ENCODE data around the gene RINL.
"Not testable (repeated sequence)": the region's sequence is repeated elsewhere in the genome, so short reads cannot be mapped to it uniquely, and the experiment has no call there.

RINL gene

GRCh38 chr19:38878575-38879399, 712 bp upstream of the RINL start:
- Mint-ChIP-seq H3K27ac (peak overlapping the region; percentile 96), H3K36me3 (ENCODE audit: low read depth) (peaks cover 22% of the 10 kb centered on the region)

GRCh38 chr19:38875656-38876395, 2.2 kb downstream of the RINL start:
- peaks cover 22% of the 10 kb centered on the region for H3K36me3 Mint-ChIP-seq (ENCODE audit: low read depth)
- peaks cover 27% of the 10 kb centered on the region for H3K4me1 Mint-ChIP-seq (ENCODE audit: low read depth)
- peak overlapping the region; percentile 60 for H3K27ac Mint-ChIP-seq
- peak overlapping the region; percentile 54 for H3K4me3 Mint-ChIP-seq
- H3K27me3 Mint-ChIP-seq (ENCODE audit: low read depth), result no peaks in the 10 kb centered on the region
- DNase-seq (ENCODE audit: low spot score), result no peak
- no peaks in the 10 kb centered on the region for H3K9me3 Mint-ChIP-seq

More at GRCh38 chr19:38878575-38879399, 712 bp upstream of the RINL start:
- Mint-ChIP-seq H3K4me3 (peak overlapping the region; percentile 94), H3K4me1 (ENCODE audit: low read depth) (peaks cover 23% of the 10 kb centered on the region), H3K27me3 (ENCODE audit: low read depth) (no peaks in the 10 kb centered on the region), H3K9me3 (no peaks in the 10 kb centered on the region)
- no peak for DNase-seq (ENCODE audit: low spot score)

- Mint-ChIP-seq H3K27ac (peak overlapping the region; percentile 41), H3K36me3 (ENCODE audit: low read depth) (peaks cover 34% of the 10 kb centered on the region), H3K4me1 (ENCODE audit: low read depth) (peaks cover 38% of the 10 kb centered on the region)
- not testable (repeated sequence) for H3K9me3 Mint-ChIP-seq; H3K27me3 Mint-ChIP-seq (ENCODE audit: low read depth); DNase-seq (ENCODE audit: low spot score); H3K4me3 Mint-ChIP-seq
These were observed 4.7 kb downstream of the RINL start for GRCh38 chr19:38873400-38873799.

GRCh38 chr19:38870612-38871011, 7.5 kb downstream of the RINL start:
- Mint-ChIP-seq H3K9me3 (no peaks in the 10 kb centered on the region), H3K27ac (peak overlapping the region; percentile 57), H3K4me1 (ENCODE audit: low read depth) (peaks cover 25% of the 10 kb centered on the region), H3K4me3 (peak overlapping the region; percentile 71), H3K36me3 (ENCODE audit: low read depth) (peaks cover 35% of the 10 kb centered on the region), H3K27me3 (ENCODE audit: low read depth) (no peaks in the 10 kb centered on the region)
- DNase-seq (ENCODE audit: low spot score), result no peak

GRCh38 chr19:38869836-38870607, 8.1 kb downstream of the RINL start:
- H3K4me1 Mint-ChIP-seq (ENCODE audit: low read depth), result peaks cover 31% of the 10 kb centered on the region
- DNase-seq (ENCODE audit: low spot score), result peak; percentile 91
- peak overlapping the region; percentile 87 for H3K27ac Mint-ChIP-seq
- H3K27me3 Mint-ChIP-seq (ENCODE audit: low read depth), result no peaks in the 10 kb centered on the region
- H3K9me3 Mint-ChIP-seq, result no peaks in the 10 kb centered on the region
- peak overlapping the region; percentile 85 for H3K4me3 Mint-ChIP-seq
- peaks cover 39% of the 10 kb centered on the region for H3K36me3 Mint-ChIP-seq (ENCODE audit: low read depth)

- Mint-ChIP-seq H3K9me3 (no peaks in the 10 kb centered on the region), H3K27ac (peak overlapping the region; percentile 87), H3K27me3 (ENCODE audit: low read depth) (no peaks in the 10 kb centered on the region), H3K36me3 (ENCODE audit: low read depth) (peaks cover 42% of the 10 kb centered on the region), H3K4me3 (peak overlapping the region; percentile 85), H3K4me1 (ENCODE audit: low read depth) (peaks cover 38% of the 10 kb centered on the region)
- no peak for DNase-seq (ENCODE audit: low spot score)
These were observed 8.8 kb downstream of the RINL start for GRCh38 chr19:38869160-38869835.

- Mint-ChIP-seq H3K4me1 (ENCODE audit: low read depth) (peaks cover 40% of the 10 kb centered on the region), H3K4me3 (peak overlapping the region; percentile 85), H3K27me3 (ENCODE audit: low read depth) (no peaks in the 10 kb centered on the region), H3K27ac (peak overlapping the region; percentile 63), H3K36me3 (ENCODE audit: low read depth) (peaks cover 40% of the 10 kb centered on the region), H3K9me3 (no peaks in the 10 kb centered on the region)
- DNase-seq (ENCODE audit: low spot score), result no peak
These were observed 9.5 kb downstream of the RINL start for GRCh38 chr19:38868551-38868950.

GRCh38 chr19:38867171-38867780, 10.8 kb downstream of the RINL start:
- peaks cover 42% of the 10 kb centered on the region for H3K4me1 Mint-ChIP-seq (ENCODE audit: low read depth)
- peaks cover 35% of the 10 kb centered on the region for H3K36me3 Mint-ChIP-seq (ENCODE audit: low read depth)
- H3K9me3 Mint-ChIP-seq, result no peaks in the 10 kb centered on the region
- no peaks in the 10 kb centered on the region for H3K27me3 Mint-ChIP-seq (ENCODE audit: low read depth)
- no peak overlapping the region for H3K4me3 Mint-ChIP-seq
- no peak overlapping the region for H3K27ac Mint-ChIP-seq
- no peak for DNase-seq (ENCODE audit: low spot score)

- Mint-ChIP-seq H3K27ac (no peak overlapping the region), H3K9me3 (no peaks in the 10 kb centered on the region), H3K36me3 (ENCODE audit: low read depth) (peaks cover 14% of the 10 kb centered on the region), H3K4me3 (no peak overlapping the region), H3K4me1 (ENCODE audit: low read depth) (peaks cover 35% of the 10 kb centered on the region), H3K27me3 (ENCODE audit: low read depth) (no peaks in the 10 kb centered on the region)
- DNase-seq (ENCODE audit: low spot score), result no peak
These were observed 15.6 kb downstream of the RINL start for GRCh38 chr19:38862321-38863059.

- H3K27ac Mint-ChIP-seq, result no peak overlapping the region
- H3K9me3 Mint-ChIP-seq, result peaks cover 4% of the 10 kb centered on the region
- peaks cover 42% of the 10 kb centered on the region for H3K4me1 Mint-ChIP-seq (ENCODE audit: low read depth)
- no peak for DNase-seq (ENCODE audit: low spot score)
- H3K36me3 Mint-ChIP-seq (ENCODE audit: low read depth), result peaks cover 11% of the 10 kb centered on the region
- H3K27me3 Mint-ChIP-seq (ENCODE audit: low read depth), result no peaks in the 10 kb centered on the region
- H3K4me3 Mint-ChIP-seq, result no peak overlapping the region
These were observed 16.7 kb downstream of the RINL start for GRCh38 chr19:38861368-38861767.

- not testable (repeated sequence) for DNase-seq (ENCODE audit: low spot score); H3K27me3 Mint-ChIP-seq (ENCODE audit: low read depth); H3K9me3 Mint-ChIP-seq; H3K4me3 Mint-ChIP-seq; H3K36me3 Mint-ChIP-seq (ENCODE audit: low read depth); H3K27ac Mint-ChIP-seq
- peaks cover 28% of the 10 kb centered on the region for H3K4me1 Mint-ChIP-seq (ENCODE audit: low read depth)
These were observed 18.4 kb downstream of the RINL start for GRCh38 chr19:38859631-38860204.

- Mint-ChIP-seq H3K27me3 (ENCODE audit: low read depth) (no peaks in the 10 kb centered on the region), H3K4me1 (ENCODE audit: low read depth) (peaks cover 21% of the 10 kb centered on the region), H3K27ac (peak overlapping the region; percentile 74), H3K9me3 (peaks cover 4% of the 10 kb centered on the region), H3K4me3 (peak overlapping the region; percentile 54), H3K36me3 (ENCODE audit: low read depth) (no peaks in the 10 kb centered on the region)
- no peak for DNase-seq (ENCODE audit: low spot score)
These were observed 21.3 kb downstream of the RINL start for GRCh38 chr19:38856813-38857212.
